ENCODE measurements around the gene PLXNA1.

GRCh38 chr3:126969586-126969985 lies 13.3 kb upstream of the PLXNA1 start:
- no peak for TF ChIP-seq CTCF (IDR thresholded peaks at IDR 0.05 in 2 of 3, conservative IDR thresholded peaks at IDR 0.05 in 1 of 3; ENCODE audit: borderline replicate concordance in 1 of 3, insufficient read depth in 1 of 3, low read depth in 2 of 3, low read length in 2 of 3)
- no peak for TF ChIP-seq CEBPB (IDR thresholded peaks at IDR 0.05; ENCODE audit: low read depth)
- TF ChIP-seq ZNF274 (IDR thresholded peaks at IDR 0.05; ENCODE audit: low read depth, low read length) = no peak
